ENCODE data around the gene C9orf153. TPM values are rescaled to one million over a fixed set of nuclear protein-coding genes. Genes with fewer than 3 reads are reported as not detected.

Gene C9orf153
- total and polyA plus RNA-seq, 2 of the 13 experiments (the other 11 are each of a cell fraction or from before 2014, with no cell fraction given) = 0.17 to 0.44 TPM

- Histone ChIP-seq H3K36me3 (replicated peaks in 1 of 2; ENCODE audit: control insufficient read depth in 1 of 2, insufficient read depth in 2 of 2, low read length in 2 of 2) (no peaks in the 10 kb centered on the region), H4K20me1 (ENCODE audit: insufficient read depth, low read length) (no peaks in the 10 kb centered on the region), H3K9ac (ENCODE audit: insufficient read depth, low read depth, low read length) (no peak overlapping the region), H3K4me2 (ENCODE audit: low read depth, low read length) (no peak overlapping the region), H3K4me3 (replicated peaks in 1 of 3; ENCODE audit: insufficient read depth in 1 of 3, low read depth in 2 of 3, low read length in 3 of 3) (no peak overlapping the region), H3K79me2 (ENCODE audit: insufficient read depth, low read length) (no peaks in the 10 kb centered on the region), H3K27me3 (ENCODE audit: control insufficient read depth in 1 of 2, insufficient read depth in 2 of 2, low read length in 2 of 2) (peaks cover 0 to 10% of the 10 kb centered on the region in 2 experiments; a peak in 1 of 5 replicates), H3K9me3 (ENCODE audit: low read length) (no peaks in the 10 kb centered on the region), H3K4me1 (ENCODE audit: insufficient read depth, low read length) (0 out of 2 replicates have a peak, but pooled peaks cover 4% of the 10 kb centered on the region), H2AFZ (ENCODE audit: low read length) (no peak overlapping the region), H3K27ac (ENCODE audit: extremely low read length, insufficient read depth, low read length) (no peak overlapping the region)
- ATAC-seq (no peak), DNase-seq (ENCODE audit: low spot score) (no peak), FAIRE-seq (no peak)
- no TSS peak for BruUV-seq (replicated peaks)
- ChIA-PET POLR2A (no interaction called here), CTCF (ENCODE audit: low intra/inter-chr PET ratio, low total read pairs) (no interaction called here)
- WGBS (ENCODE audit: low lambda C conversion rate) = 59% methylated on average over 3 of the region's 3 CpGs
- in situ Hi-C loops (cut with HindIII; ENCODE audit: extremely low pct_ligation_motif_present, low pct_unique_long_range_greater_than_20kb) (no loop called here), intact Hi-C loops (cut with micrococcal nuclease; ENCODE audit: unreplicated experiment) (no loop called here)
- no peak for TF ChIP-seq NCOA5 (CRISPR knock-in tag; IDR thresholded peaks at IDR 0.05)
- TF ChIP-seq, protein P1, sequence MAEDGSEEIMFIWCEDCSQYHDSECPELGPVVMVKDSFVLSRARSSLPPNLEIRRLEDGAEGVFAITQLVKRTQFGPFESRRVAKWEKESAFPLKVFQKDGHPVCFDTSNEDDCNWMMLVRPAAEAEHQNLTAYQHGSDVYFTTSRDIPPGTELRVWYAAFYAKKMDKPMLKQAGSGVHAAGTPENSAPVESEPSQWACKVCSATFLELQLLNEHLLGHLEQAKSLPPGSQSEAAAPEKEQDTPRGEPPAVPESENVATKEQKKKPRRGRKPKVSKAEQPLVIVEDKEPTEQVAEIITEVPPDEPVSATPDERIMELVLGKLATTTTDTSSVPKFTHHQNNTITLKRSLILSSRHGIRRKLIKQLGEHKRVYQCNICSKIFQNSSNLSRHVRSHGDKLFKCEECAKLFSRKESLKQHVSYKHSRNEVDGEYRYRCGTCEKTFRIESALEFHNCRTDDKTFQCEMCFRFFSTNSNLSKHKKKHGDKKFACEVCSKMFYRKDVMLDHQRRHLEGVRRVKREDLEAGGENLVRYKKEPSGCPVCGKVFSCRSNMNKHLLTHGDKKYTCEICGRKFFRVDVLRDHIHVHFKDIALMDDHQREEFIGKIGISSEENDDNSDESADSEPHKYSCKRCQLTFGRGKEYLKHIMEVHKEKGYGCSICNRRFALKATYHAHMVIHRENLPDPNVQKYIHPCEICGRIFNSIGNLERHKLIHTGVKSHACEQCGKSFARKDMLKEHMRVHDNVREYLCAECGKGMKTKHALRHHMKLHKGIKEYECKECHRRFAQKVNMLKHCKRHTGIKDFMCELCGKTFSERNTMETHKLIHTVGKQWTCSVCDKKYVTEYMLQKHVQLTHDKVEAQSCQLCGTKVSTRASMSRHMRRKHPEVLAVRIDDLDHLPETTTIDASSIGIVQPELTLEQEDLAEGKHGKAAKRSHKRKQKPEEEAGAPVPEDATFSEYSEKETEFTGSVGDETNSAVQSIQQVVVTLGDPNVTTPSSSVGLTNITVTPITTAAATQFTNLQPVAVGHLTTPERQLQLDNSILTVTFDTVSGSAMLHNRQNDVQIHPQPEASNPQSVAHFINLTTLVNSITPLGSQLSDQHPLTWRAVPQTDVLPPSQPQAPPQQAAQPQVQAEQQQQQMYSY (CRISPR knock-in tag; IDR thresholded peaks at IDR 0.05) = no peak
Measured at GRCh38 chr9:86181379-86182315, 77.8 kb downstream of the C9orf153 start.

- TF ChIP-seq CBX1 (IDR thresholded peaks at IDR 0.05; ENCODE audit: low read depth) = no peak
- Histone ChIP-seq H3K4me2 (ENCODE audit: low read depth, low read length) (no peak overlapping the region), H3K9me3 (ENCODE audit: low read length) (no peaks in the 10 kb centered on the region), H3K27me3 (ENCODE audit: control insufficient read depth in 1 of 2, insufficient read depth in 2 of 2, low read length in 2 of 2) (no peaks in the 10 kb centered on the region), H3K4me1 (ENCODE audit: insufficient read depth, low read length) (0 out of 2 replicates have a peak, but pooled peaks cover 4% of the 10 kb centered on the region), H2AFZ (ENCODE audit: low read length) (no peak overlapping the region), H4K20me1 (ENCODE audit: insufficient read depth, low read length) (no peaks in the 10 kb centered on the region), H3K4me3 (replicated peaks in 1 of 3; ENCODE audit: insufficient read depth in 1 of 3, low read depth in 2 of 3, low read length in 3 of 3) (no peak overlapping the region), H3K9ac (ENCODE audit: insufficient read depth, low read depth, low read length) (no peak overlapping the region), H3K79me2 (ENCODE audit: insufficient read depth, low read length) (no peaks in the 10 kb centered on the region), H3K27ac (ENCODE audit: extremely low read length, insufficient read depth, low read length) (no peak overlapping the region), H3K36me3 (replicated peaks in 1 of 2; ENCODE audit: control insufficient read depth in 1 of 2, insufficient read depth in 2 of 2, low read length in 2 of 2) (no peaks in the 10 kb centered on the region)
- intact Hi-C loops (cut with micrococcal nuclease; ENCODE audit: unreplicated experiment) = no loop called here
- WGBS (ENCODE audit: low lambda C conversion rate) = 9% methylated on average over 5 of the region's 5 CpGs
- DNase-seq (ENCODE audit: low spot score) (no peak), ATAC-seq (no peak), FAIRE-seq (no peak)
- in situ Hi-C loops (cut with HindIII; ENCODE audit: extremely low pct_ligation_motif_present, low pct_unique_long_range_greater_than_20kb) = no loop called here
- BruUV-seq (replicated peaks) = no TSS peak
- POLR2A ChIA-PET = no interaction called here
- CTCF ChIA-PET (ENCODE audit: low intra/inter-chr PET ratio, low total read pairs) = no interaction called here
Measured at GRCh38 chr9:86178503-86178902, 81.0 kb downstream of the C9orf153 start.
